Measurements from ENCODE around the gene DSCAM.

Gene DSCAM

GRCh38 chr21:40555021-40555528 is 291.9 kb downstream of the DSCAM start:
- no peak for DNase-seq
- H3K27me3 Mint-ChIP-seq, result no peaks in the 10 kb centered on the region
- H3K9me3 Mint-ChIP-seq, result peaks cover 2 to 12% of the 10 kb centered on the region in 2 donors
- H3K27ac Mint-ChIP-seq, result no peak overlapping the region
- no peaks in the 10 kb centered on the region for H3K4me1 Mint-ChIP-seq
- ATAC-seq (replicated peaks), result no peak
- no peaks in the 10 kb centered on the region for H3K36me3 Mint-ChIP-seq
- no peak overlapping the region for H3K4me3 Mint-ChIP-seq

GRCh38 chr21:40553781-40554180 is 293.2 kb downstream of the DSCAM start:
- Mint-ChIP-seq H3K4me3 (no peak overlapping the region), H3K36me3 (no peaks in the 10 kb centered on the region), H3K9me3 (peaks cover 2 to 12% of the 10 kb centered on the region in 2 donors), H3K4me1 (no peaks in the 10 kb centered on the region), H3K27me3 (no peaks in the 10 kb centered on the region), H3K27ac (no peak overlapping the region)
- no peak for DNase-seq
- no peak for ATAC-seq (replicated peaks)

- DNase-seq (no peak), ATAC-seq (replicated peaks) (no peak)
- no peak overlapping the region for H3K4me3 Mint-ChIP-seq
- no peaks in the 10 kb centered on the region for H3K4me1 Mint-ChIP-seq
- H3K9me3 Mint-ChIP-seq, result peaks cover 0 to 6% of the 10 kb centered on the region in 2 donors
- H3K27me3 Mint-ChIP-seq, result no peaks in the 10 kb centered on the region
- no peaks in the 10 kb centered on the region for H3K36me3 Mint-ChIP-seq
- no peak overlapping the region for H3K27ac Mint-ChIP-seq
Observed at GRCh38 chr21:40547906-40548513, 298.9 kb downstream of the DSCAM start.

GRCh38 chr21:40546647-40547046 is 300.3 kb downstream of the DSCAM start:
- Mint-ChIP-seq H3K9me3 (peaks cover 0 to 8% of the 10 kb centered on the region in 2 donors), H3K27me3 (no peaks in the 10 kb centered on the region), H3K4me3 (no peak overlapping the region), H3K36me3 (no peaks in the 10 kb centered on the region), H3K4me1 (no peaks in the 10 kb centered on the region), H3K27ac (no peak overlapping the region)
- DNase-seq, result no peak
- no peak for ATAC-seq (replicated peaks)

GRCh38 chr21:40540216-40540615 is 306.7 kb downstream of the DSCAM start:
- Mint-ChIP-seq H3K27me3 (no peaks in the 10 kb centered on the region), H3K4me1 (no peaks in the 10 kb centered on the region), H3K27ac (no peak overlapping the region), H3K9me3 (peaks cover 0 to 10% of the 10 kb centered on the region in 2 donors), H3K4me3 (no peak overlapping the region), H3K36me3 (no peaks in the 10 kb centered on the region)
- no peak for DNase-seq
- ATAC-seq (replicated peaks), result no peak

- Mint-ChIP-seq H3K4me3 (no peak overlapping the region), H3K9me3 (peaks cover 10 to 13% of the 10 kb centered on the region in 2 donors), H3K4me1 (no peaks in the 10 kb centered on the region), H3K27me3 (no peaks in the 10 kb centered on the region), H3K36me3 (no peaks in the 10 kb centered on the region), H3K27ac (no peak overlapping the region)
- ATAC-seq (replicated peaks) (no peak), DNase-seq (no peak)
Observed at GRCh38 chr21:40534886-40535285, 312.1 kb downstream of the DSCAM start.

GRCh38 chr21:40531431-40532110 is 315.4 kb downstream of the DSCAM start:
- ATAC-seq (replicated peaks), result no peak
- Mint-ChIP-seq H3K27ac (no peak overlapping the region), H3K36me3 (no peaks in the 10 kb centered on the region), H3K4me3 (no peak overlapping the region), H3K9me3 (peaks cover 19 to 20% of the 10 kb centered on the region in 2 donors), H3K27me3 (no peaks in the 10 kb centered on the region), H3K4me1 (no peaks in the 10 kb centered on the region)
- DNase-seq, result no peak

- ATAC-seq (replicated peaks) (no peak), DNase-seq (no peak)
- no peaks in the 10 kb centered on the region for H3K4me1 Mint-ChIP-seq
- no peaks in the 10 kb centered on the region for H3K36me3 Mint-ChIP-seq
- no peak overlapping the region for H3K4me3 Mint-ChIP-seq
- no peaks in the 10 kb centered on the region for H3K27me3 Mint-ChIP-seq
- H3K9me3 Mint-ChIP-seq, result peaks cover 19 to 20% of the 10 kb centered on the region in 2 donors
- H3K27ac Mint-ChIP-seq, result no peak overlapping the region
Observed at GRCh38 chr21:40531016-40531415, 315.9 kb downstream of the DSCAM start.

- no peak for ATAC-seq (replicated peaks)
- no peaks in the 10 kb centered on the region for H3K4me1 Mint-ChIP-seq
Observed at GRCh38 chr21:40517646-40518045, 329.3 kb downstream of the DSCAM start.

GRCh38 chr21:40516335-40516734 is 330.6 kb downstream of the DSCAM start:
- Mint-ChIP-seq H3K4me3 (no peak overlapping the region), H3K9me3 (peaks cover 6 to 8% of the 10 kb centered on the region in 2 donors), H3K36me3 (no peaks in the 10 kb centered on the region), H3K4me1 (no peaks in the 10 kb centered on the region), H3K27me3 (no peaks in the 10 kb centered on the region), H3K27ac (no peak overlapping the region)
- ATAC-seq (replicated peaks) (no peak), DNase-seq (no peak)

More at GRCh38 chr21:40517646-40518045, 329.3 kb downstream of the DSCAM start:
- DNase-seq, result no peak
- H3K4me3 Mint-ChIP-seq, result no peak overlapping the region
- H3K36me3 Mint-ChIP-seq, result no peaks in the 10 kb centered on the region
- peaks cover 5% of the 10 kb centered on the region in 2 donors for H3K9me3 Mint-ChIP-seq
- H3K27me3 Mint-ChIP-seq, result no peaks in the 10 kb centered on the region
- no peak overlapping the region for H3K27ac Mint-ChIP-seq

GRCh38 chr21:40512590-40512989 is 334.4 kb downstream of the DSCAM start:
- Mint-ChIP-seq H3K27me3 (no peaks in the 10 kb centered on the region), H3K4me3 (no peak overlapping the region), H3K4me1 (no peaks in the 10 kb centered on the region), H3K27ac (no peak overlapping the region), H3K36me3 (no peaks in the 10 kb centered on the region), H3K9me3 (peaks cover 6 to 8% of the 10 kb centered on the region in 2 donors)
- DNase-seq (no peak), ATAC-seq (replicated peaks) (no peak)

- Mint-ChIP-seq H3K36me3 (no peaks in the 10 kb centered on the region), H3K4me1 (no peaks in the 10 kb centered on the region), H3K4me3 (no peak overlapping the region), H3K9me3 (peaks cover 3 to 4% of the 10 kb centered on the region in 2 donors), H3K27me3 (no peaks in the 10 kb centered on the region), H3K27ac (no peak overlapping the region)
- ATAC-seq (replicated peaks) (no peak), DNase-seq (no peak)
Observed at GRCh38 chr21:40507978-40508377, 339.0 kb downstream of the DSCAM start.

- H3K4me3 Mint-ChIP-seq, result no peak overlapping the region
- H3K4me1 Mint-ChIP-seq, result no peaks in the 10 kb centered on the region
- no peak for ATAC-seq (replicated peaks)
- peaks cover 0 to under 1% of the 10 kb centered on the region in 2 donors for H3K9me3 Mint-ChIP-seq
- H3K27ac Mint-ChIP-seq, result no peak overlapping the region
- H3K36me3 Mint-ChIP-seq, result no peaks in the 10 kb centered on the region
- DNase-seq, result no peak
- no peaks in the 10 kb centered on the region for H3K27me3 Mint-ChIP-seq
Observed at GRCh38 chr21:40505681-40506080, 341.3 kb downstream of the DSCAM start.

- no peaks in the 10 kb centered on the region for H3K36me3 Mint-ChIP-seq
- ATAC-seq (replicated peaks) (no peak), DNase-seq (no peak)
- peaks cover 0 to 3% of the 10 kb centered on the region in 2 donors for H3K9me3 Mint-ChIP-seq
- no peak overlapping the region for H3K27ac Mint-ChIP-seq
- H3K4me3 Mint-ChIP-seq, result no peak overlapping the region
- H3K27me3 Mint-ChIP-seq, result no peaks in the 10 kb centered on the region
- H3K4me1 Mint-ChIP-seq, result no peaks in the 10 kb centered on the region
Observed at GRCh38 chr21:40505244-40505643, 341.7 kb downstream of the DSCAM start.

- ATAC-seq (replicated peaks) (no peak), DNase-seq (no peak)
- Mint-ChIP-seq H3K4me1 (no peaks in the 10 kb centered on the region), H3K9me3 (peaks cover 0 to 3% of the 10 kb centered on the region in 2 donors), H3K27me3 (no peaks in the 10 kb centered on the region), H3K27ac (no peak overlapping the region), H3K36me3 (no peaks in the 10 kb centered on the region), H3K4me3 (no peak overlapping the region)
Observed at GRCh38 chr21:40504825-40505224, 342.1 kb downstream of the DSCAM start.

Data from stimulated activated naive B cell treated with anti-CD40 and anti-IgM and Interleukin-4, amounts not matched to agents 10 μg/mL and 1 μg/mL and 100 μg/mL, for 72 hours (primary cell).